Adrenal gland (tissue), 12 donors: ENCODE measurements around the gene HSPA12A. TPM values are rescaled to one million over a fixed set of nuclear protein-coding genes. Genes with fewer than 3 reads are reported as not detected.

Experiments
- DNase-seq, 7 donors: peaks; one replicate each; pipeline ENCODE4 v3.0.0-alpha.2; 2019 to 2020
- H3K27ac ChIP-seq, 5 donors: fragments of 200-600 bp; sonication (generic) in 4 of 5; 1 replicate in 3 of 5; 2 replicates in 2 of 5; pipeline versions ENCODE4 v1.5.1 to v1.8.0; 2016 to 2020; ENCODE audit warnings: mild to moderate bottlenecking in 1 of 5
- H3K27me3 ChIP-seq: fragments of 200-600 bp; 2 replicates; pipeline ENCODE4 v1.8.0; 2021
- H3K36me3 ChIP-seq, 2 donors: fragments of 200-600 bp; replicated peaks in 1 of 2; 1 replicate in 1 of 2; 2 replicates in 1 of 2; pipeline versions ENCODE4 v1.5.1 to v1.8.0; 2018 to 2022
- H3K4me1 ChIP-seq, 2 donors: fragments of 200-600 bp; replicated peaks in 1 of 2; 1 replicate in 1 of 2; 2 replicates in 1 of 2; pipeline versions ENCODE4 v1.5.1 to v1.8.0; 2018 to 2021
- H3K4me3 ChIP-seq, 4 donors: fragments of 200-600 bp; sonication (generic) in 3 of 4; one replicate each; pipeline ENCODE4 v1.5.1; 2016 to 2018
- H3K9me3 ChIP-seq, 3 donors: fragments of 200-600 bp; sonication (generic) in 1 of 3; replicated peaks in 1 of 3; 1 replicate in 2 of 3; 2 replicates in 1 of 3; pipeline versions ENCODE4 v1.5.1 to v1.8.0; 2016 to 2021
- CTCF ChIP-seq, 6 experiments: fragments of 450-650 bp in 4 of 6; fragments of 200-600 bp in 2 of 6; sonication (generic) in 1 of 6; IDR thresholded peaks; 1 replicate in 5 of 6; 2 replicates in 1 of 6; pipeline versions ENCODE4 v1.5.1 to v1.8.0; 2016 to 2021; ENCODE audit warnings: antibody characterized with exemption in 6 of 6, mild to moderate bottlenecking in 2 of 6, moderate library complexity in 1 of 6
- POLR2A ChIP-seq, 2 donors: fragments of 450-650 bp; IDR thresholded peaks; one replicate each; pipeline ENCODE4 v1.6.1; 2017; ENCODE audit warnings: antibody characterized with exemption in 2 of 2, mild to moderate bottlenecking in 2 of 2, moderate library complexity in 1 of 2
- WGBS, 4 donors: extraction: QIAGEN DNeasy Blood & Tissue Kit in 2 of 4; methylation state at CpG; one replicate each; pipeline versions ENCODE4 v1.1.5 to v1.1.7; 2013 to 2017; 5-methylcytosine and 5-hydroxymethylcytosine counted together
- intact Hi-C, 2 donors: fragments of 100-400 bp; cut with DNase I; formaldehyde crosslinking; loops; one replicate each; pipeline versions ENCODE4 v1.14.1 to v1.15.0; 2022 to 2023
- polyA plus RNA-seq, 3 donors: library from polyadenylated mRNA; stranded (reverse); fragments of 200-250 nt in 2 of 3; fragments of 350-450 nt in 1 of 3; fragmentation: Illumina TruSeq in 1 of 3; extraction: RNeasy Lipid Tissue Mini Kit (QIAGEN cat#74804) in 1 of 3; gene quantifications; one replicate each; pipeline ENCODE4 v1.2.3, GENCODE V29; 2013 to 2014
- total RNA-seq, 9 donors: library from RNA; depleted of rRNA in 4 of 9; stranded (reverse); fragments of >200 nt in 4 of 9; fragments of 120-200 nt in 1 of 9; fragmentation: NEBNext Ultra II Directional in 1 of 9; extraction: Animal tissue kit (Norgen Biotek cat#: 25700) in 1 of 9; gene quantifications; one replicate each; pipeline versions ENCODE4 v1.1.0 to v1.2.4, GENCODE V29; 2013 to 2023
- donor health status: healthy with polysubstance abuse.
- donor health status: Bipolar disorder and iron deficiency.
- donor health status: DM: yes; HTN: yes; CAD: no.
- donor health status: DM: no; HTN: no; CAD: no.
- donor health status: DM: no; HTN: no; CAD: no.
- donor health status: DM: yes; HTN: yes; CAD: no.

Gene HSPA12A
- total and polyA plus RNA-seq, 12 donors: 20.1 to 61.3 (median 46.3) TPM

GRCh38 chr10:116766241-116766827 is 24.0 kb upstream of the HSPA12A start:
- H3K9me3 ChIP-seq: no peaks in the 10 kb centered on the region
- H3K4me1 ChIP-seq: peaks cover 41 to 45% of the 10 kb centered on the region in 2 donors
- no peaks in the 10 kb centered on the region for H3K27me3 ChIP-seq
- no peak for DNase-seq
- no peaks in the 10 kb centered on the region for H3K36me3 ChIP-seq
- intact Hi-C loops: no loop called here
- H3K27ac ChIP-seq: no peak overlapping the region
- no peak overlapping the region for H3K4me3 ChIP-seq
- TF ChIP-seq CTCF (IDR thresholded peaks at IDR 0.05) (no peak), POLR2A (IDR thresholded peaks at IDR 0.05) (no peak)
- 84 to 93% (median 89%) methylated on average over 4 to 5 of the region's 5 CpGs for WGBS, 4 donors

- Histone ChIP-seq H3K27ac (no peak overlapping the region), H3K4me3 (no peak overlapping the region), H3K4me1 (peaks cover 34 to 38% of the 10 kb centered on the region in 2 donors), H3K27me3 (no peaks in the 10 kb centered on the region), H3K36me3 (no peaks in the 10 kb centered on the region), H3K9me3 (no peaks in the 10 kb centered on the region)
- peak in 4 of 7 donors; percentile 61 to 73 (median 70) for DNase-seq
- intact Hi-C loops: no loop called here
- WGBS, 4 donors: 70 to 75% (median 73%) methylated on average over 9 to 10 of the region's 10 CpGs
- peak; percentile 7 to 51 (median 34) for TF ChIP-seq CTCF (IDR thresholded peaks at IDR 0.05)
- no peak for TF ChIP-seq POLR2A (IDR thresholded peaks at IDR 0.05)
Measured at GRCh38 chr10:116765648-116766081, 23.3 kb upstream of the HSPA12A start.

- DNase-seq: no peak
- Histone ChIP-seq H3K4me3 (no peak overlapping the region), H3K36me3 (no peaks in the 10 kb centered on the region), H3K4me1 (peaks cover 28 to 31% of the 10 kb centered on the region in 2 donors), H3K27me3 (no peaks in the 10 kb centered on the region), H3K9me3 (no peaks in the 10 kb centered on the region), H3K27ac (no peak overlapping the region)
- intact Hi-C loops: no loop called here
- TF ChIP-seq POLR2A (IDR thresholded peaks at IDR 0.05) (no peak), CTCF (IDR thresholded peaks at IDR 0.05) (no peak)
Measured at GRCh38 chr10:116764979-116765378, 22.6 kb upstream of the HSPA12A start.

GRCh38 chr10:116763440-116763839 is 21.1 kb upstream of the HSPA12A start:
- Histone ChIP-seq H3K4me1 (peaks cover 17 to 18% of the 10 kb centered on the region in 2 donors), H3K36me3 (no peaks in the 10 kb centered on the region), H3K4me3 (no peak overlapping the region), H3K9me3 (no peaks in the 10 kb centered on the region), H3K27me3 (no peaks in the 10 kb centered on the region), H3K27ac (no peak overlapping the region)
- DNase-seq: no peak
- no peak for TF ChIP-seq CTCF (IDR thresholded peaks at IDR 0.05)
- no peak for TF ChIP-seq POLR2A (IDR thresholded peaks at IDR 0.05)
- intact Hi-C loops: no loop called here
- 79 to 100% (median 93%) methylated on average over 2 of the region's 2 CpGs for WGBS, 4 donors
